ENCODE data around the gene WDR18.
"Not testable (repeated sequence)": the region's sequence is repeated elsewhere in the genome, so short reads cannot be mapped to it uniquely, and the experiment has no call there.

Gene WDR18

DNA sequence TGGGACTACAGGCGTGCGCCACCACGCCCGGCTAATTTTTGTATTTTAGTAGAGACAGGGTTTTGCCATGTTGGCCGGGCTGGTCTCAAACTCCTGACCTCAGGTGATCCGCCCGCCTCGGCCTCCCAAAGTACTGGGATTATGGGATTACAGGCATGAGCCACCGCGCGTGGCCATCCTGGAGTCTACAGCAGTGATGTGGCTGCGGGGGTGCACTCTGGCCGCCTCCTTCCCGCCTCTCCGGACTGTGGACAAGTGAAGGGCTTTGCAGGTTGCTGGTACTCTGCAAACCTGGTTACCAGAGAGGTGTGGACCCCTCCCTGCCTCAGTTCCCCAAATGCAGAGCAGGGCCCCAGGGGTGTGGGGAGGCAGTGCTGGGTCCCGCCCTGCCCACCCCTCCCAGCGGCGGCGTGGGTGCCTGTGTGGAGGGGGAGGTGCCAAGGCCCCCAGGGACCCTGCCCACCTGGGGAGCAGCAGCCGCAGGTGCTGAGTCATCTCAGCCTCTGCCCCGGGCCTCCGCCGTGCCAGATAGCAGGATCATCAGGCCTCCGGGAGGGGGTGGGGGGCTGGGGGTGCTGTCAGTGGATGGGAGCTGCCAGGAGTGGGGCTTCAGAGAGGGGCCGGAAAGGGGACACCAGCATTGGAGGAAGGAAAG, 35.2 kb upstream of the WDR18 start:
- DNase-seq: no peak

DNA sequence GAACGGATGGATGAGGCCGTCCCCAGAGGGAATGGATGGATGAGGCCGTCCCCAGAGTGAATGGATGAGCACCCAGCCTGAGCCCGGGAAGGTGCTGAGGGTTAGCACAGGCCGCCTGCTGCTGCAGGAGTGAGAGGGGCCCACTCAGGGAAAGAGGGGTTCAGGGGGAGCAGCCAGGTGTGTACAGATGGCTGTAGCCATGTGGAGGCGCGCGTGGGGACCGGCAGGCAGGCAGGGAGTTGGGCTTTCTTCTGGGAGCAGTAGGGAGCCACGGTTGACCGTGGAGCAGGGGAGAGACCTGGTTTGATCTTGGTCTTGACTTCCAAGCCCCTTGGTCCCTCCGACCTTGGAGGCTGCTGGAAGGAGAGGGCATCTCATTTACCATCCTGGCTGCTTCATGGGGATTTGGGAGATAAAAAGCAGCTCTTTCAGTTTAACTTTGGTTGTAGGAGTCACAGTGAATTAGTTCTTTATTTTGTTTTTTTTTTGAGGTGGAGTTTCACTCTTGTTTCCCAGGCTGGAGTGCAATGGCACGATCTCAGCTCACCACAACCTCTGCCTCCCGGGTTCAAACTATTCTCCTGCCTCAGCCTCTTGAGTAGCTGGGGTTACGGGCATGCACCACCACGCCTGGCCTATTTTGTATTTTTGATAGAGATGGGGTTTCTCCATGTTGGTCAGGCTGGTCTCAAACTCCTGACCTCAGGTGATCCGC, 33.6 kb upstream of the WDR18 start:
- no peak for DNase-seq

DNA sequence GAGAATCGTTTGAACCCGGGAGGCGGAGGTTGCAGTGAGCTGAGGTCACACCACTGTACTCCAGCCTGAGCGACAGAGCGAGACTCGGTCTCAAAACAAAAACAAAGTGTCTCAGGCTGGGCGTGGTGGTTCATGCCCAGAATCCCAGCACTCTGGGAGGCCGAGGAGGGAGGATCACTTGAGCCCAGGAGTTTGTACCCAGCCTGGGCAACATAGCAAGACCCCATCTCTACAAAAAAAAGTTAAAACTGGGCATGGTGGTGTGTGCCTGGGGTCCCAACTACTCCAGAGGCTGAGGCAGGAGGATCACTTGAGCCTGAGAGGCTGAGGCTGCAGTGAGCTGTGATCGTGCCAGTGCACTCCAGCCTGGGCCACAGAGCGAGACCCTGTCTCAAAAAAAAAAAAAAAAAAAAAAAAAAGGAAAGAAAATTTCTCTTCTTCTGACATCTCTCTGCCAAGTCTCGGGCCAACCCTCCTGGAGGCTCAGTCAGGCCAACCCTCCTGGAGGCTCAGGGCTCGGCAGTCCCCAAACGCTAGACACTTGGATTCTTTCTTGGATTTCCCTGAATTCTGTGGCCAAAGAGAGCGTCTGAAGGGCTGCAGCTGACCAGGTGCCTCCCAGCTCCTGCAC, 32.0 kb upstream of the WDR18 start:
- no peak for DNase-seq

DNA sequence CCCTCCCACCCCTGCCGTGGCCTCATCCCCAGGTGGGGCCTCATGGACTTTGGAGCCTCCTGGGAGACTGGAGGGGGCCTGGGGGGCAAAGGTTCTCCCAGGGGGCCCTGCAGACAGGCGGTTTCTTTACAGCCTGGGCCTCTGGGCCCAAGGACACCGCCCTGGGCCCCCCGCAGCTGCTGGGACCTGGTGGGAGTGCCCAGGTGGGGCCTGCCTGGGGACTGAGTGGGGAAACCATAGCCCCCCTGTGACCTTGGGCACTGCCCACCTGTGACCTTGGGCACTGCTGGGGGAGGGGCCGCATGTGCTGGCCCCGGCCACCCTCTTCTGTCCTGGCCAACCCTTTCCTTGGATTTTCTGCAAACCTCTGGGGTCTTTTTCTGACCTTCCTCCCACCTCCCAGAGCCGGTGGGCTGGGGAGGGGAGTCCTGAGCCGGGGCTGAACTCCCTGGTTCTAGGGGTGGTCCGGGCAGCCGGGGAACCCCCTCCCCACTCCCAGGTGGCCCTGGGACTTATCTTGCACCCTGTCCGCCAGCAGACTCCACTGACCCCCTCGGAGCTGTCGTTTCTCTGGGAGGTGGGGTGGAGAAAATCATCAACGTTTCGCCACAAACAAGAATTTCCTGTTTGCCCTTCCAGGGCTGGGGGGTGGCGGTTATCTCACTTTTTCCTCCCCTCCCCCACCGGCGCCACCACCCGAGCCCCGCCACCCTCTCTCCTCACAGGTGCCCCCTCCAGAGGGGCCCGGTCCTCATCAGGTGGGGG, 31.3 kb upstream of the WDR18 start:
- DNase-seq: no peak

DNA sequence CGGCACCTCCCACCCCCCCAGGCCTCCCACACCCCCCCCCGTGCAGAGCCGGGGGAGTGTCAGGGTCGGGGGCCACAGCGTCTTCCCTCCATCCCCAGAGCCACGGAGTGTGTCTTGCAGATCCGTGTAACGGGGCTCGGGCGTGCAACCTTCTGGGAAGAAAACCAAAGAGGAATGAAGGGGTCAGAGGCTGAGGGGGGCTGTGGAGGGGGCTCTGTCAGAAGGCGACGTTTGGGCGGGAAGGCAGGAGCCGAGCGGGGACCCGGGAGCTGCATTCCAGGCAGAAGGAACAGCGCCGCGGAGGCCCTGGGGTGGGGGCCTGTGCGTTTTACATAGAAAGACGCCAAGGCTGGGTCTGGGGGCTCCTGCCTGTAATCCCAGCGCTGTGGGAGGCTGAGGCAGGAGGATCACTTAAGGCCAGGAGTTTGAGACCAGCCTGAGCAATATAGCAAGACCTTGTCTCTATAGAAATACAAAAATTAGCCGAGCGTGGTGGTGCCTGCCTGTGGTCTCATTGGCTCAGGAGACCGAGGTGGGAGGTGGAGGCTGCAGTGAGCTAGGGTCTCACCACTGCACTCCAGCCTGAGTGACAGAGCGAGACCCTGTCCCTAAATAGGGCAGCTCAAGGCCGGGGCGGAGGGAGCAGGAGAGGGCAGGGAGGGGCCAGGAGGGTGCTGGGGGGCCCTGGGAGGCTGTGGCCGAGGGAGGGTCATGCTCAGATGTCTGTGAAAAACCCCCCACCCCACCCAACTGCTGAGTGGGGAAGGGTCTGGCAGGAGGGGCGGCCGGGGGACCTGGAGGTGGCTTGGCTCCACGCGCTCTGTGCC, 30.5 kb upstream of the WDR18 start:
- no peak for DNase-seq

DNA sequence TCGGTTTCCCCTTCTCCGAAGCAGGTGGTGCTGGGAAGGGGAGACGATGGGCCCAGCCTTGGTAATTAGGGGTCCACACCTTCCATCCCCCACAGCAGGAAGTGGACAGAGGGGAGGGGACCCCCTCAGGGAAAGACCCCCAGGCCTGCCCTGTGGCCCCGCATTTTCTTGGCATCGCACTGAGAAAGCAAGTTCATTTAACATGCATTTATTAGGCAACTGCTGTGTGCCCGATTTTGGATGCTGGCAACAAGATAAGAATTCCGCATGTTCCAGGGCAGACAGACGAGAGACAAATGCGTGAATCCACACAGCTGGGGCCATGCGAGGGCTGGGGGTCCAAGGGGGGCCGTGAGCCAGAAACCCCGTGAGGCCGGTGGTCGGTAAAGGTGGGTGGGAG, 29.9 kb upstream of the WDR18 start:
- no peak for DNase-seq

DNA sequence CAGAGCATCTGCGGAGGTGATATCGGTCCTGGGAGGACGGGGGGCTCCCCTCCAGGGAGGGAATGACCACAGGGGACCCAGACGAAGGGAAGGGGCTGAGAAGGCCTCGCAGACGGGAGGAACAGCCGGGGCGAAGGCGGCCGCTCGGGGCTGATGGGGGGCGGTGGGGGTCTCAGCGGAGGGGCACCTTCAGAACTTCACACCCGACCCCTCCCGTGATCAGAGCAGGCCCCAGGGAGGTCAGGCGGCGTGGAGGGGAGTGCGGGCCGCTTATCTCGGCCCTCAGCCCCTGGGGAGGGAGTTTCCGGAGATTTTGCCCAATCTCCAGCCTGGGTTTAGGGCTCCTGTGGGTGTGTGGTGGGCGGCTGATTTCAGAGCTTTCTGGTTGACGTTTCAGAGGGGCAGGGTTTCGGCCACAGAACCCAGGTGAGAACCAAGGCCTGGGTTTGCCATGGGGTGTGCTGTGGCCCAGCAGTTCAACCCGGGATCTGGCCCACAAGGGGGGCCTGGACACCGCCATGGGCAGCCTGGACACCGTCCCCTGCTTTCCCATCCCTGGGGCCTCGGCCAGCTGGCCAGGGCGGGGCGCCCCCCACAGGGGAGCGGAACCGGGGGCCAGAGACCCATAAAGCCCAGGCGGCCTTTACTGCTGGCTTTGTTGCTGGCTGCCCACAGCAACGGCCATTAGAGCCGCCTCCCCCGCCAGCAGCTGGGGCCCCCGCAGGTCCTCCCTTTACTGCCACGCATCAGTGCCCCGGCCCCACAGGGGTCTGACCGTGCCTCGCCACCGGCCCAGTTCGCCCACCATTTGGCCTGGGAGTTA, 29.3 kb upstream of the WDR18 start:
- DNase-seq: no peak

DNA sequence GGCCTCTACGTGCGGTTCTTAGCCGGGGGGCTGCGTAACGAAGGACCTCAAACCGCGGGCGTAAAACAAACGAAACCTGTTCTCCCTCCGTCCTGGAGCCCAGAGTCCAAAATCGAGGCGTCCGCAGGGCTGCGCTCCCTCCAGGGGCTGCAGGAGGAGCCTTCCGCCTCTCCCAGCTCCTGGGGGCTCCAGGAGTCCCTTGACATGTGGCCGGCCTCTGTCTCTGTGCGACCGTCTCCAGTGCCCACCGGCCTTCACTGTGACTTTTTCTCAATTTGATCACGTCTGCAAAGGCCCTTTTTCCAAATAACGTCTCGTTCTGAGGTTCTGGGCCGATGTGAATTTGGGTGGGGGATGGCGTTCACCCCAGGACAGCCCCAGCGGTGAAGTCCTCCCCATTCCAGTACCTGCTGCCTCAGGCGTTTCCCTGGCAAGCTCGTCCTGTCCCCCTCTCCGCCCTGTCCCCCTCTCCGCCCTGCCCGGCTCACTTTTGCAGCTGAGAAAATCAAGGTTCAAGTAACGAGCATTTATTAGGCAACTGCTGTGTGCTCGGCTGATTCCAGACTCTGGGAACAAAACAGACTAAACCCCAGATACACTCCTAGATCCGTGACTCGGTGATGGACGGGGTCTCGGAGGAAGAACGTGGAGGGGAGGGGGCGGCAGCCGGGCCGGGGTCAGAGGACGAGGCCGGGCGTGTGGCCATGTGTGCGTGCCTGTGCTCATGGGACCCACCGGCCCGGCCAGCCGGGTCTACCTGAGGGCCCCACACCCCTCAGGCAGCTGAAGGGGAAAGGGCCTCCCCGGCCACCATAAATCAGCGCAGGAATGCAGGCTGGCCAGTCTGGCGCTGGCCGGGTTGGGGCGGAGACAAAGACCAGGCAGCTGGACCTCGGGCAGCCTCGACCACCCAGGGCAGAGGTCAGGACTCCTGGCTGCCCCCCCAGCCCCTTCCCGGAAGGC, 28.1 kb upstream of the WDR18 start:
- DNase-seq: no peak

DNA sequence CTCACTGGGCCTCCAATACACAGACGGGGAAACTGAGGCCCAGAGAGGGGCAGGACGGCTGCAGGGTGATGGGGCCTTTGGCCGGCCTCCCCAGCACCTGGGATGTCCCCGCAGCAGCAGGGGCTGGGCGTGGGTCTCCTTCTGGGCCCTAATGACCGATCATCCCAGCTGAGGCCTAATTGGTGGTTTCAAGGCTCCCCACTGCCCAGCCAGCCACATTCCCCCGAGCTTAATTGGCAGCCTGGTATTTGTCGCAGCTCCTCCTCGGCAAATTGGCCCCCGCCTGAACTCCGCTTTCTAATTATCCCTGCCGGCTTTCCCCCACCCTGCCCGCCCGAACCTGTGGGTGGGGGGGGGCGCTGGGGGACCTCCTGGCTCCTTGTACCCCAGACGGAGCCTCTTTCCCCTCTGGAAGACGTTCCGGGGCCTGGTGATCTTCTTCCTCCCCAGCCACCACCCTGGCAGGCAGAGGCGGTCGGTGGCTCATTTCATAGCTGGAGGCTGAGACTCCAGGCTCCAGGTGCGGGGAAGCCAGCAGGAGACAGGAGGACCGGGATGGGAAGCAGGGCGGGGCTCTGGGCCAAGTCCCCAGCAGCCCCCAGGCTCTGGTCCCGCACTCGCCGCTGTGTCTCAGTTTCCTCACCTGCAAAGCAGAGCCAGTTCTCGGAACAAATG, 27.2 kb upstream of the WDR18 start:
- no peak for DNase-seq

DNA sequence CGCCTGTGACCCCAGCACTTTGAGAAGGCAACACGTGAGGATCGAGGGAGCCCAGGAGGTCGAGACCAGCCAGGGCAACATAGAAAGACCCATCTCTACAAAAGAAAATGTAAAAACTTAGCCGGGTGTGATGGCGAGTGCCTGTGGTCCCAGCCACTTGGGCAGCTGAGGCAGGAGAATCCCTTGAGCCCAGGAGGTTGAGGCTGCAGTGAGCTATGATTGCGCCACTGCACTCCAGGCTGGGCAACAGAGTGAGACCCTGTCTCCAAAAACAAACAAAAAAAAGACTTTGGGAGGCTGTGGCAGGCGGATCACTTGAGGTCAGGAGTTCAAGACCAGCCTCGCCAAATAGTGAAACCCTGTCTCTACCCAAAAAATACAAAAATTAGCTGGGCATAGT, 26.6 kb upstream of the WDR18 start:
- DNase-seq: not testable (repeated sequence)

DNA sequence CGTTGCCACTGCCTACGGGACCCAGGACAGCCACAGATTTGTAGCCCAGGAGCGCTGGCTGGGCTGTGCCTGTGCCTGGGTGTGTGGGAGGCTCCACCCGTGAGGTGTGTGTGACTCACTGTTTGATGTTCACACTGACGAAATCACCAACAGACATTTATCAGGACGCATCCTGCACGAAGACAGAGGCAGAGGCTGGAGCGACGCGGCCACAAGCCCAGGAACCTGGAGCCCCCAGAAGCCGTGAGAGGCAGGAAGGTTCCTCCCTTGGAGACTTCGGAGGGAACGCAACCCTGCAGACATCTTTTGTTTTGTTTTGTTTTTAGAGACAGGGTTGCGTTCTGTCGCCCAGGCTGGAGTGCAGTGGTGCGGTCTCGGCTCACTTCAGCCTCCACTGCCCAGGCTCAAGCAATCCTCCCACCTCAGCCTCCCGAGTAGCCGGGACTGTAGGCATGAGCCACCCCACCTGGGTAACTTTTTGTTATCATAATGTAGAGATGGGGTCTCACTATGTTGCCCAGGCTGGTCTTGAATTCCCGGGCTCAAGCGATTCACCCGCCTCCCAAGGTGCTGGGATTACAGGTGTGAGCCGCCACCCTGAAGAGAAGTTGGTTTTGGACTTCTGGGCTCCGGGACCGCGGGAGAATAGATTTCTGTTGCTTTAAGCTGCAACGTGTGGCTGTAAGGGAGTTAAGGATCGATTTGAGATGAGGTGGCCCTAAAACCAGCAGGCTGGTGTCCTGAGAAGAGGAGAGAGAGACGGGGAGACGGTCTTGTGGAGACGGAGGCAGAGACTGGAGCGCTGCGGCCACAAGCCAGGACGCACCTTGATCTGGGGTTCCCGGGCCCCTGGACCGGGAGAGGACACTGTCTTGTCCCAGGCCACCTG, 24.9 kb upstream of the WDR18 start:
- peak in 17 of 56 donors; percentile 2 to 61 (median 23) for DNase-seq

DNA sequence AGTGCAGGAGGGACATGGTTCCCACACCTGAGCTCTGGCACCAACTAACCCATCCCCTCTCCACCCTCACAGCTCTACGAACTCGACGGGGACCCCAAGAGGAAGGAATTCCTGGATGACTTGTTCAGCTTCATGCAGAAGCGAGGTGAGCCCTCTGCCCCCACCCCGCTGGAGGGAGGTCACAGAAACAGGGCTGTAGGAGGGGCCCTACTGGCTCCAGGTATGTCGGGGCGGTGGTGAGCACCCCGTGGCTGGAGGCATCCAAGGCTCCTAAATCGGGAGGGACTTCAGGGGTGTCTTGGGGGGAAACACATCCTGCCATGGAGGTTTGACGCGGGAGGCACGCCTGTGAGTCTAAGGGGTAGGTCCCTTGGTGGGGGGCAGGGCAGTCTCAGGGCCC, 24.1 kb upstream of the WDR18 start:
- DNase-seq: no peak

DNA sequence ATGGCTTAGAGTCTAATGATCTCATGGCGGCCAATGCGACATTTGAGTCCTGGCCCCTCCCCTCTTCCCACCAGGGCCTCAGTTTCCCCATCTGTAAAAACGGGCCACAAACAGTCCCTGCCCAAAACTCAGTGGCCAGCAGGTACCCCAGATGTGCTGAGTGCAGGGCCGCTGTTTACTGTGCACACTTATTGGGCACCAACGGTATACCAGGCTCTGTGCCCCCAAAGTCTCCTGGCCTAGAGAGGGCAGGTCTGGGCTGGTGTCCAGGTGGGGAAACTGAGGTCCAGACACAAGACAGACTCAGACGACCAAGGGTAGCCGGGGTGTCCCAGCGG, 23.6 kb upstream of the WDR18 start:
- DNase-seq: no peak

DNA sequence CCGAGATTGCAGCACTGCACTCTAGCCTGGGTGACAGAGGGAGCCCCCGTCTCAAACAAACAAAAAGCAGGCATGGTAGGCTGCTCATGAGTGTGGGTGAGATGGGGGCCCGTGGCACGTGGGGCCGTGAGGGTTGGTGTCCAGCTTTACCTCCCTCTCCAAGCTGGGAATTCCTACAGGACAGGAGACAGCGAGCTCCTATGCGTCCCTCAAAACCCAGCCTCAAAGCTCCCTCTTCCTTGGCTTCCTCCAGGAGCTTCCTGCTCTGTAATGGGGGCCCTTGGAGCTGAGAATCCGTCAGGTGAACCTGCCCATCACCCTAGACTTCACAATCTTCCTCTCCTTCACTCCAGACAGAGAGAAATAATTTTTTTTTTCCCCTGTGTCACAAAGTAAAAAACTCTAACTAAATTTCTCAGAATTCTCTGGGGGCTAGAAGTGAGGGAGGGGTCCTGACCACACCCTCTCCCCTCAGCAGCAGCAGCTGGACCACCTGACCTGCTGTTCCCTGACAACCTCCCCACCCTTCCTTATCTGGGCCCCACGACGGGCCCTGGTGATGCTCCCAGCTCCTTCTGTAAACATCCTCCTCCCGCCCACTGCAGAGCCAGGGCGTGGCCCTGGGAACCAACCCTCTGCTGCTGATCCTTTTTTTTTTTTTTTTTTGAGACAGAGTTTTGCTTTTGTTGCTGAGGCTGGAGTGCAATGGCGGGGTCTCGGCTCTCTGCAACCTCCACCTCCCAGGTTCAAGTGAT, 22.1 kb upstream of the WDR18 start:
- DNase-seq: no peak

DNA sequence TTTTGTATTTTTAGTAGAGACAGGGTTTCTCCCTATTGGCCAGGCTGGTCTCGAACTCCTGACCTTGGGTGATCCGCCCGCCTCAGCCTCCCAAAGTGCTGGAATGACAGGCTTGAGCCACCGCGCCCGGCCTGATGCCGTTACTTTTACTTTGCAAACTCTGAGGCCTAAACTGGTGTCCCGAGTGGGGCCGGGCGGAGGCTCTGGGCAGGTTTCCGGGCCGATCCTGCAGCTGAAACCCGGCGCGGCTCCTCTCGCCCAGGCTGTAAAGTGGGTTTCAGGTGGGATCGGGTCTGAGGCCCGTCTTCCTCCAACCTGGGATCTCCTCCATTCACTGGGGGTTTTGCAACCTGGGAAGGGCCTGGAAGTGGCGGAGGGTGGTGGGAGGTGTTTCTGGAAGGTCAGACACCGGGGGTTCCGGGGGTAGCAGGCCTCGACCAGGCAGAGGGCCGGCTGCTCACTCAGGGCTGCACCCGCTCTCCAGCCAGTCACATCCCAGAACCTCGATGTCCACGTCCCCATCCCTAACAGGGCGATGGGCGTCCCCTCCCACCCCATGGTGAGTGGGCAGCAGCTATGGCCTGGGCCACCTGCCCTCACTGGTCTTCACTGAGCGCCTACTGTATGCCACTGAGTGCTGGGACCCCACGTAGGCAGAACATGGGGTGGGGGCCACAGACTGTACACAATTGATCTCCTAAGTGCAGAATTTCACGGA, 21.3 kb upstream of the WDR18 start:
- DNase-seq: no peak

DNA sequence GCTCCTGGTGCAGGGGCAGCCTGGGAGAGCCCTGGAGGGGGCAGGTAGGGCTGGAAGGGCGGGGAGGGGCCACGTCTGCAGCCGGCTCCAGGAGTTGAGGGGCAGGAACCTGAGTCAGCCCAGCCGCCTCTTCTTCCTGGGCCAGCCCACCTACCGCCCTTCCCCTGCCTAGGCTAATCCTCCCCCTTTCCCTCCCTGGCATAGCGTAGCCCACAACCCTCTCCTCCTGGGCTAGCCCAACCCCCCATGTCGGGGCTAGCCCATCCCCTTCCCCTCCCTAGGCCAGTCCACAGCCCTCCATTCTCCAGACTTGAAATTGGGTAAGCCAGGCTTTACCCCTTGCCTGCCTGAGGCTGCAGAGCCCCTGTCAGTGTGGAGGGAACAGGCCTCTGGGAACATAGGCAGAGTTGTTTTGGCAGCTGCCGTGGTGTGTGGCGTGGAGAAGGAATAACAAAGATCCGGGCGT, 20.6 kb upstream of the WDR18 start:
- no peak for DNase-seq
